HFFc6 (cell line): ENCODE measurements around the gene NUDT6. TPM values are rescaled to one million over a fixed set of nuclear protein-coding genes. Genes with fewer than 3 reads are reported as not detected.

ENCODE experiments used
- DNase-seq: peaks from one replicate; pipeline ENCODE4 v3.0.0-alpha.2; 2018
- H3K27ac Mint-ChIP-seq: 2 replicates; pipeline ENCODE4 v1.8.0; 2020; ENCODE audit warnings: mild to moderate bottlenecking, mixed read lengths
- H3K27me3 Mint-ChIP-seq: 2 replicates; pipeline ENCODE4 v1.8.0; 2021; ENCODE audit warnings: mild to moderate bottlenecking, moderate library complexity, mixed read lengths; ENCODE audit not compliant: insufficient read depth
- H3K36me3 Mint-ChIP-seq: 2 replicates; pipeline ENCODE4 v1.8.0; 2021; ENCODE audit warnings: low read depth, mixed read lengths
- H3K4me1 Mint-ChIP-seq: 2 replicates; pipeline ENCODE4 v1.8.0; 2020; ENCODE audit warnings: low read depth, mixed read lengths
- H3K4me3 Mint-ChIP-seq: 2 replicates; pipeline ENCODE4 v1.8.0; 2020; ENCODE audit warnings: mild to moderate bottlenecking, moderate library complexity, mixed read lengths
- H3K9me3 Mint-ChIP-seq: 2 replicates; pipeline ENCODE4 v1.8.0; 2020; ENCODE audit warnings: mild to moderate bottlenecking, mixed read lengths
- total RNA-seq, 6 experiments: library from RNA; stranded (reverse); fragmentation: NEBNext Ultra II Directional; extraction: Animal tissue kit (Norgen Biotek cat#: 25700); gene quantifications; 2 replicates in 1 of 6; 3 replicates in 5 of 6; pipeline ENCODE4 v1.2.3, GENCODE V29; 2021
- TF ChIP-seq, protein P1 (sequence below): fragments of 200-600 bp; sonication (generic); IDR thresholded peaks from 2 replicates; pipeline ENCODE4 v1.5.0; 2021; ENCODE audit warnings: antibody characterized with exemption, mild to moderate bottlenecking

NUDT6 gene
- total RNA-seq, 6 experiments from 2014 or later, result 1.9 to 4.4 (median 3.5) TPM

DNA sequence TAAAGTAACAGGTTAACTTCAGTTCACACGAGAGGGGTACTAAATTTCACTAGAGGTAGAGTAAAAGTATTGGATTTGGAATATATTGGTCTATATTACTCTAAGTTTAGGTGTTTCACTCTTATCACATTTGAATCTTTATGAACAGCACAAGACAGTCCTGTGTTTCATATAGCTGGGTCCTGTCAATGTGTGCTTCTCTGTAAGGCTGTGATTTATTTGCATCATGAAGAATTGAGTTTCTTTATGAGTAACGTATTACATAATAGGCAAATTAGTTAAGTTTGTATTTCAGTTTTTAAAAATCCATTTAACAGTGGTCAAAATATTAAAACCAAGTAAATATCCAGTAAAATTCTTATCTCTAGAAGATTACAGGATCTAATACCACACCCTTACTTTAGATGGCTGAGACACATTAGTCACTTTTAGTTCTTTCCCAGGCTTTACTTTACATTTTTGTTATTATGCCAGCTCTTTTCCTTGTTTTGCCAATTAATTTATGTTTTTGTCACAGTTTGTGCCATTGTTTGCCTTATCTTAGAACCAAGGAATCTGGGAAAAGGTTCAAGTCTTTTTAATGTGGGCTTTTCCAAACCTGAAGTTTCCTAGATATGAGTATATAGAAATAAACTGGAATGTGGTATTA lies 32.1 kb downstream of the NUDT6 start:
- Mint-ChIP-seq H3K9me3 (no peaks in the 10 kb centered on the region; the same call in 1 of the 2 replicates), H3K27me3 (peaks cover 22% of the 10 kb centered on the region), H3K36me3 (peaks cover 62% of the 10 kb centered on the region), H3K4me1 (peaks cover 68% of the 10 kb centered on the region), H3K4me3 (peak overlapping the region; percentile 49; the same call in 1 of the 2 replicates), H3K27ac (peak overlapping the region; percentile 80)
- DNase-seq, result no peak
- TF ChIP-seq, protein P1, sequence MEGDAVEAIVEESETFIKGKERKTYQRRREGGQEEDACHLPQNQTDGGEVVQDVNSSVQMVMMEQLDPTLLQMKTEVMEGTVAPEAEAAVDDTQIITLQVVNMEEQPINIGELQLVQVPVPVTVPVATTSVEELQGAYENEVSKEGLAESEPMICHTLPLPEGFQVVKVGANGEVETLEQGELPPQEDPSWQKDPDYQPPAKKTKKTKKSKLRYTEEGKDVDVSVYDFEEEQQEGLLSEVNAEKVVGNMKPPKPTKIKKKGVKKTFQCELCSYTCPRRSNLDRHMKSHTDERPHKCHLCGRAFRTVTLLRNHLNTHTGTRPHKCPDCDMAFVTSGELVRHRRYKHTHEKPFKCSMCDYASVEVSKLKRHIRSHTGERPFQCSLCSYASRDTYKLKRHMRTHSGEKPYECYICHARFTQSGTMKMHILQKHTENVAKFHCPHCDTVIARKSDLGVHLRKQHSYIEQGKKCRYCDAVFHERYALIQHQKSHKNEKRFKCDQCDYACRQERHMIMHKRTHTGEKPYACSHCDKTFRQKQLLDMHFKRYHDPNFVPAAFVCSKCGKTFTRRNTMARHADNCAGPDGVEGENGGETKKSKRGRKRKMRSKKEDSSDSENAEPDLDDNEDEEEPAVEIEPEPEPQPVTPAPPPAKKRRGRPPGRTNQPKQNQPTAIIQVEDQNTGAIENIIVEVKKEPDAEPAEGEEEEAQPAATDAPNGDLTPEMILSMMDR, result no peak

DNA sequence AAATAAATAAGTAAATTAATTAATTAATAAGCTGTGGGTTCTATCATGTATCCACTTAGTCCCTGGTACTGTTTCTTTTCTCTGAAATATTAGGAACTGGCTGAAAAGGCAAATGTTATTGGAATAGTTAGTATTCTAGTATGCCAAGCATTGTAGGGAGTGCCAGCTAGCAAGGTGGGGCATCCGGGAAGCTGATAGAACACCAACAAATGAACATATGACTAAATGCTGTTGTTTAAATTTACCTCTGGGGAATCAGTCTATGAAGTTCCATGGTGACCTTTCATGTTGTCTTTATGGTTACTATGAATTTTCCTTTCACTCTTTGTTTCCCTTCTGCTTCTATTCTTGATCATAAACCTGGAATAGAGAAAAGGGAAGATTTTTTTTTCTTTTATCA lies 32.7 kb downstream of the NUDT6 start:
- Mint-ChIP-seq H3K36me3 (peaks cover 64% of the 10 kb centered on the region), H3K27me3 (peaks cover 23% of the 10 kb centered on the region), H3K4me1 (peaks cover 68% of the 10 kb centered on the region), H3K9me3 (no peaks in the 10 kb centered on the region; the same call in 1 of the 2 replicates), H3K27ac (peak overlapping the region; percentile 80), H3K4me3 (peak overlapping the region; percentile 49; the same call in 1 of the 2 replicates)
- TF ChIP-seq, protein P1, result no peak
- no peak for DNase-seq

DNA sequence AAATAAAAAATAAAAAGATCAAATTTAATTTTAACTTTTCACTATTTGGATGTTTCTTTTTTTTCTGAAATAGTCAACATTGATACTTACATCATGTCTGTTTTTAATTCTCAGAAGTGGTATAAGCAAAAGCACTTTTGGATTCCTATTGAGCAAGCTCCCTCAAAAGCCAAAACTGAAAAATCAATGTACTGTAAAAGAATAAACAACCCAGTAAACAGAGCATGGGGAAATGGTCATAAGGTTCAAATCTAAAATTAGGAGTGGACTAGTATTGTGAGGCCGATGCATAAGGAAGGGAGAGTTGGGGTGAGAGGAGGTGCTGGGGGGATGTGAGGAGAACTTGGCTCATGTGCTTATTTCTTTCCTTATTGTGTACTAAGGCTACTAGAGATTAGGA lies 37.9 kb downstream of the NUDT6 start:
- TF ChIP-seq, protein P1, result no peak
- H3K27me3 Mint-ChIP-seq, result peaks cover 50% of the 10 kb centered on the region
- peak overlapping the region; percentile 6; the same call in 1 of the 2 replicates for H3K4me3 Mint-ChIP-seq
- no peak for DNase-seq
- H3K9me3 Mint-ChIP-seq, result peaks cover 9% of the 10 kb centered on the region
- peak overlapping the region; percentile 65 for H3K27ac Mint-ChIP-seq
- peaks cover 70% of the 10 kb centered on the region for H3K4me1 Mint-ChIP-seq
- H3K36me3 Mint-ChIP-seq, result peaks cover 72% of the 10 kb centered on the region

DNA sequence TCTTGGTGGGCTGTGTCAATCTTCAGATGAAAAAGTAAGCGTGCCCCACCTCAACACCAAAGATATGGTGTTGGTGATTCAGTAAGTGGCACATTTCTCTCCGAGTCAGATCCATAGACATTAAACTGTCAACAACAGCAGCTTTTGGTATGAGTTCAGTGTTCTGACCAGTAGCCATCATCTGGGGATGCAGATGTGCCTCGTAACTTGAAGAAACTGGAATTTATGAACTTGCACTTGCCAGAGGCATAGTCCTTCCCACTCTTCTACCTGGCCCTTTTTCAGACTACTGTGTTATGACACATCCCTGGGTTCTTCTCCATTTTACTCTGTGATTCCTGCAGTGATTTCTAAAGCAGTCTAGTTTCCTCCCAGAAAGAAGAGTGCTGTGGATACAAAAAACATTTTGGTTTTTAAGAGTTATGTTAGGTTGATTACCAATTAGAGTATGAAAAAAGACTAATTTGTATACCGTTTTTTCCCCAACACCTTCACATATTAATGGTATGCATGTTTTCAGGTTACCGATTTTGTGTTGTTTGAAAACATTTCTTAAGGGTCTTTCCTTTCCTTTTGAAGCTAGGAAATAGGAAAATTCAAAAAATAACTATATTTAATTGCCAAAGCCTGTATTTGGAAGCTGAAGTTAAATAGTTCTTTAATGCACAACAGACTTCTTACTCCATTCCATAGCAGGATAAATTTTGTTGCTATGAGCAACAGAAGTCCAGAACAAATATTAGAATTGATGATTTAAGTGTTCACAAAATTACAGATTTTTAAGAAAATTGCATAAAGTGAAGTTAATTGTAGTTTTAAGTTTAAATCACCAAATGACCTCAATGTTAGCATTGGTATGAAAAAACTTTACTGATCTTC lies 39.3 kb downstream of the NUDT6 start:
- Mint-ChIP-seq H3K9me3 (peaks cover 11% of the 10 kb centered on the region), H3K27ac (peak overlapping the region; percentile 73), H3K36me3 (peaks cover 78% of the 10 kb centered on the region), H3K4me1 (peaks cover 75% of the 10 kb centered on the region), H3K4me3 (peak overlapping the region; percentile 22), H3K27me3 (peaks cover 58% of the 10 kb centered on the region)
- no peak for DNase-seq
- TF ChIP-seq, protein P1, result no peak

DNA sequence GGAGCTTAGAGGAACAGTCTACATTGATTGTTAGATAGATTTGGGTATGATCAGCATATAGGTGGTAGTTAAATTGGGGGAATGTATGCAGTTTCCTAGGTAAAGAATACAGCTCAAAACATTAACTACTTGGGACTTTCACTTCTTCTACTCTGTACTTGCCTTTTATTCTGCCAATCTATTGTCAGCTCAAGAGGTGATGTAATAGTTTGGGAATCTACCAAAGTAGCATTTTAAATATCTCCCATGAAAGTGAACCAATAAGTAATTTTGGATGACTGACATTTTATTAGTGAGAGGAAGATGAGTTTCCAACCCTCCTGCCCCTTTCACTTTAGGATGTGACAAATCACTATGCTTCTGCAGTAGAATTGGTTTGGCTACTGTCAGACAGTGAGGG lies 43.4 kb downstream of the NUDT6 start:
- Mint-ChIP-seq H3K4me3 (peak overlapping the region; percentile 23; the same call in 1 of the 2 replicates), H3K4me1 (peaks cover 90% of the 10 kb centered on the region), H3K27ac (peak overlapping the region; percentile 74), H3K27me3 (peaks cover 55% of the 10 kb centered on the region), H3K36me3 (peaks cover 73% of the 10 kb centered on the region), H3K9me3 (peaks cover 17% of the 10 kb centered on the region)
- DNase-seq, result no peak
- TF ChIP-seq, protein P1, result no peak
